Liver (tissue), 9 donors: ENCODE measurements around the gene ARFGAP3. TPM values are rescaled to one million over a fixed set of nuclear protein-coding genes. Genes with fewer than 3 reads are reported as not detected.

Experiments used
- DNase-seq: peaks from one replicate; pipeline ENCODE4 v3.0.0-alpha.2; 2017; ENCODE audit warnings: low spot score
- H3K27ac ChIP-seq, 2 donors: one replicate each; pipeline ENCODE4 v1.7.0; 2013; ENCODE audit warnings: inconsistent platforms in 2 of 2, low read length in 2 of 2, control low read depth in 1 of 2, low read depth in 1 of 2, mild to moderate bottlenecking in 1 of 2
- H3K27me3 ChIP-seq, 4 donors: one replicate each; pipeline versions ENCODE4 v1.6.1 to v1.7.0; 2013; ENCODE audit warnings: low read length in 3 of 4, inconsistent platforms in 1 of 4, mild to moderate bottlenecking in 1 of 4, moderate library complexity in 1 of 4; ENCODE audit not compliant: control insufficient read depth in 4 of 4, insufficient read depth in 4 of 4
- H3K36me3 ChIP-seq, 4 donors: one replicate each; pipeline versions ENCODE4 v1.6.1 to v1.7.0; 2013; ENCODE audit warnings: low read length in 3 of 4, mild to moderate bottlenecking in 3 of 4, low read depth in 1 of 4, moderate library complexity in 1 of 4; ENCODE audit not compliant: control insufficient read depth in 4 of 4, insufficient read depth in 3 of 4
- H3K4me1 ChIP-seq, 4 donors: one replicate each; pipeline versions ENCODE4 v1.6.1 to v1.7.0; 2013; ENCODE audit warnings: low read length in 3 of 4, mild to moderate bottlenecking in 3 of 4, moderate library complexity in 1 of 4; ENCODE audit not compliant: control insufficient read depth in 4 of 4, insufficient read depth in 4 of 4
- H3K4me3 ChIP-seq, 3 donors: one replicate each; pipeline versions ENCODE4 v1.6.1 to v1.7.0; 2013; ENCODE audit warnings: low read length in 3 of 3, control low read depth in 1 of 3, low read depth in 1 of 3, mild to moderate bottlenecking in 1 of 3
- H3K9ac ChIP-seq, 2 donors: one replicate each; pipeline ENCODE4 v1.7.0; 2013; ENCODE audit warnings: low read length in 2 of 2, mild to moderate bottlenecking in 2 of 2, moderate library complexity in 2 of 2, control low read depth in 1 of 2, low read depth in 1 of 2
- H3K9me3 ChIP-seq, 4 donors: one replicate each; pipeline versions ENCODE4 v1.6.1 to v1.7.0; 2013; ENCODE audit warnings: low read length in 3 of 4; ENCODE audit not compliant: control insufficient read depth in 4 of 4
- ATF3 ChIP-seq: IDR thresholded peaks from 2 replicates; pipeline ENCODE4 v1.6.1; 2016; ENCODE audit warnings: antibody characterized with exemption
- CTCF ChIP-seq: fragments of 150-350 bp; IDR thresholded peaks from 2 replicates; pipeline ENCODE4 v1.5.1; 2017; ENCODE audit warnings: improper control_type of control experiment, low read depth, low read length; ENCODE audit not compliant: missing input control
- EGR1 ChIP-seq, 2 donors: IDR thresholded peaks; 2 replicates each; pipeline ENCODE4 v1.6.1; 2016 to 2018; ENCODE audit warnings: antibody characterized with exemption in 2 of 2, low read depth in 2 of 2
- FOXA1 ChIP-seq: IDR thresholded peaks from 2 replicates; pipeline ENCODE4 v1.6.1; 2016; ENCODE audit warnings: antibody characterized with exemption
- FOXA2 ChIP-seq: IDR thresholded peaks from 2 replicates; pipeline ENCODE4 v1.6.1; 2016; ENCODE audit warnings: antibody characterized with exemption
- GABPA ChIP-seq, 2 donors: IDR thresholded peaks in 1 of 2; conservative IDR thresholded peaks in 1 of 2; 2 replicates each; pipeline ENCODE4 v1.6.1; 2016; ENCODE audit warnings: antibody characterized with exemption in 2 of 2, mild to moderate bottlenecking in 1 of 2, moderate library complexity in 1 of 2
- HNF4A ChIP-seq, 2 donors: conservative IDR thresholded peaks; 2 replicates each; pipeline ENCODE4 v1.6.1; 2016; ENCODE audit warnings: antibody characterized with exemption in 2 of 2, mild to moderate bottlenecking in 2 of 2
- HNF4G ChIP-seq: IDR thresholded peaks from 2 replicates; pipeline ENCODE4 v1.6.1; 2016; ENCODE audit warnings: antibody characterized with exemption
- JUND ChIP-seq, 2 donors: IDR thresholded peaks; 2 replicates each; pipeline ENCODE4 v1.6.1; 2016; ENCODE audit warnings: antibody characterized with exemption in 2 of 2
- RAD21 ChIP-seq, 2 donors: IDR thresholded peaks; 2 replicates each; pipeline ENCODE4 v1.6.1; 2016; ENCODE audit warnings: antibody characterized with exemption in 2 of 2, mild to moderate bottlenecking in 2 of 2
- REST ChIP-seq: IDR thresholded peaks from 2 replicates; pipeline ENCODE4 v1.6.1; 2016; ENCODE audit warnings: antibody characterized with exemption, mild to moderate bottlenecking
- RXRA ChIP-seq, 2 donors: IDR thresholded peaks; 2 replicates each; pipeline ENCODE4 v1.6.1; 2017 to 2018; ENCODE audit warnings: antibody characterized with exemption in 2 of 2, mild to moderate bottlenecking in 1 of 2
- TAF1 ChIP-seq: conservative IDR thresholded peaks from 2 replicates; pipeline ENCODE4 v1.6.1; 2016; ENCODE audit warnings: antibody characterized with exemption, mild to moderate bottlenecking
- YY1 ChIP-seq: IDR thresholded peaks from 2 replicates; pipeline ENCODE4 v1.6.1; 2016; ENCODE audit warnings: antibody characterized with exemption, mild to moderate bottlenecking
- ZBTB33 ChIP-seq: IDR thresholded peaks from 2 replicates; pipeline ENCODE4 v1.6.1; 2016; ENCODE audit warnings: antibody characterized with exemption
- WGBS: extraction: QIAGEN DNeasy Blood & Tissue Kit; methylation state at CpG from one replicate; pipeline ENCODE4 v1.1.7; 2013; 5-methylcytosine and 5-hydroxymethylcytosine counted together
- polyA plus RNA-seq, 2 donors: library from polyadenylated mRNA; stranded (reverse) in 1 of 2; unstranded in 1 of 2; fragments of 200-250 nt in 1 of 2; fragments of >200 nt in 1 of 2; fragmentation: Nextera tagmentation in 1 of 2; extraction: Ambion mirVana in 1 of 2; gene quantifications; one replicate each; pipeline versions ENCODE4 v1.2.1 to v1.2.3, GENCODE V29; 2013 to 2015
- total RNA-seq, 2 donors: library from RNA; depleted of rRNA; stranded (reverse); fragments of >200 nt; gene quantifications; one replicate each; pipeline ENCODE4 v1.2.3, GENCODE V29; 2014
- TF ChIP-seq, protein P1 (sequence below): IDR thresholded peaks from 2 replicates; pipeline ENCODE4 v1.6.1; 2016; ENCODE audit warnings: antibody characterized with exemption
- donor health status: healthy.
- donor health status: healthy.
- donor health status: healthy.
- donor health status: healthy.
- donor health status: healthy.

Gene ARFGAP3
- total and polyA plus RNA-seq, 4 donors: 18.2 to 55.1 (median 27.5) TPM

DNA sequence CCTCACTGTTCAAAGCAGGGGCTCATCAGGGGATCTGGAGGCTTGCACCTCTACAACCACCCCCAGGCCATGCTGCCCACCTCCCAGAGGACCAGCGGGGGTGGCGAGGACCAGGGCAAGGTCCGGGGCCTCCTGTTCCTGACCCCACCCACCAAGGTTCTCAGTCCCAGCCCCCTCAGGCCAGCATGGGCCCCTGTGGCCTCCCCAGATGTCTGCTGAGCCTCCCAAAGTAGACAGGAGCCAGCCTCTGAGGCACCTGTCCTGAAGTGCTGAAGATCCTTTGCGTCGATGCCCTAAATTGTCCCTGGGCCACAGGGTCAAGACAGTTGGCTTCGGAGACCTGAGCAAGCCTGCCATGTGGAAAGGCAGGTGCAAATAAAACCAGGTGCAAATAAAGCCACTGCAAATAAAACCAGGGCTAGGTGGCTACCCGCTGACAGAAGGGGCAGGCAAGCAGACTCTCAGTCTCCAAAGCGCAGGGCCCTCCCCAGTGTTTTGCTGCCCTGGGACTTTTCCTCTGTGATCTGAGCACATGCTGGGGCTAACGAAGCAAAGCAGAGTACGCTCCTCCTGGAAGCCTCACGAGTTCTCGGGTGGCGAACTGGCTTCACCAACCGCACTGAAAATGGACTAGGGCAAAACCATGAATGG is 22.4 kb upstream of the ARFGAP3 start:
- 74% methylated on average over 14 of the region's 14 CpGs for WGBS
- H3K27me3 ChIP-seq: no peaks in the 10 kb centered on the region
- no peak overlapping the region for H3K4me3 ChIP-seq
- H3K36me3 ChIP-seq: peaks cover 10 to 41% (median 19%) of the 10 kb centered on the region in 4 donors
- H3K9ac ChIP-seq: no peak overlapping the region
- no peak overlapping the region for H3K27ac ChIP-seq
- peaks cover 10 to 44% (median 28%) of the 10 kb centered on the region in 4 donors for H3K4me1 ChIP-seq
- no peaks in the 10 kb centered on the region for H3K9me3 ChIP-seq
- TF ChIP-seq CTCF: no peak
- no peak for TF ChIP-seq YY1
- no peak for TF ChIP-seq REST
- no peak for TF ChIP-seq GABPA (IDR thresholded peaks at IDR 0.05 in 1 of 2, conservative IDR thresholded peaks at IDR 0.05 in 1 of 2)
- TF ChIP-seq FOXA1: no peak
- TF ChIP-seq, protein P1, sequence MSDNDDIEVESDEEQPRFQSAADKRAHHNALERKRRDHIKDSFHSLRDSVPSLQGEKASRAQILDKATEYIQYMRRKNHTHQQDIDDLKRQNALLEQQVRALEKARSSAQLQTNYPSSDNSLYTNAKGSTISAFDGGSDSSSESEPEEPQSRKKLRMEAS: no peak
- no peak for TF ChIP-seq RXRA (IDR thresholded peaks at IDR 0.05)
- no peak for TF ChIP-seq FOXA2
- TF ChIP-seq RAD21 (IDR thresholded peaks at IDR 0.05): no peak
- TF ChIP-seq ZBTB33: no peak
- no peak for TF ChIP-seq ATF3
- TF ChIP-seq TAF1: no peak
- TF ChIP-seq EGR1 (IDR thresholded peaks at IDR 0.05; ENCODE audit: low read depth in 2 of 2): no peak
- TF ChIP-seq HNF4G: no peak
- no peak for TF ChIP-seq HNF4A (conservative IDR thresholded peaks at IDR 0.05)
- no peak for TF ChIP-seq JUND (IDR thresholded peaks at IDR 0.05)
- DNase-seq: no peak
